Stimulated activated CD8-positive, alpha-beta memory T cell treated with anti-CD3 and anti-CD28 coated beads, Interleukin-12 subunit alpha, Interleukin-12 subunit beta, amount 100 ng/mL, for 1 hour (primary cell): ENCODE measurements around the gene ZNF593OS.

Experiments
- DNase-seq: peaks from one replicate; pipeline ENCODE4 v3.0.0-alpha.2; 2020; ENCODE audit warnings: low read depth

ZNF593OS gene

DNA sequence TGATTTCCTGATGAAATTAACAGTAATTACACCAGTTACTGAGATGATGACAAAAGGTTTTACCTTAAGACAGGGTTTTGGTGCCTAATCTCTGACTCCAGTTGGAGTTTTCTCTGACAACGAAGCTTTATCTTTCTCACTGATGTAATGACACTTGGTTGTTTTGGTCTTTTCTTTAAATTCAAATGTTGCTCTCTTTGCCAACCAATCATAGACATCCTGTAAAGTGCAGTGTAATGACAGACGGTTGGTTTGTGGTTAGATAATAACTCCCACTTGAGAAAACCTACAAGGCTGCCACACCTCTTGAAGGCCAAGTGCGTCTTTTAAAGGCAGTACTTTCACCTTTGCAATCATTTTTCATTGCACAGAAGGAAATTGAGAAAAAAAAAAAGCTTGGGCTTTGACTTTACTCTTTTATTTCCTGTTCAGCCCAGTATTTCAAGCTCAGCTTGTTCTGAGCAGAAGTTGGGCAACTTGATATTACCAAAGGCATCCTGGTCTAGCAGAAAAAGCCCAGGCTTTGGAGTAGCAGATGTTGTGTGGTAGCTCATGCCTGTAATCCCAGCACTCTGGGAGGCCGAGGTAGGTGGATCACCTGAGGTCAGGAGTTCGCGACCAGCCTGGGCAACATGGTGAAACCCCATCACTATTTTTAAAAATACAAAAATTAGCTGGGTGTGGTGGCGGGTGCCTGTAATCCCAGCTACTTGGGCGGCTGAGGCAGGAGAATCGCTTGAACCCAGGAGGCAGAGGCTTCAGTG is 45.1 kb downstream of the ZNF593OS start:
- peak; percentile 23 for DNase-seq

DNA sequence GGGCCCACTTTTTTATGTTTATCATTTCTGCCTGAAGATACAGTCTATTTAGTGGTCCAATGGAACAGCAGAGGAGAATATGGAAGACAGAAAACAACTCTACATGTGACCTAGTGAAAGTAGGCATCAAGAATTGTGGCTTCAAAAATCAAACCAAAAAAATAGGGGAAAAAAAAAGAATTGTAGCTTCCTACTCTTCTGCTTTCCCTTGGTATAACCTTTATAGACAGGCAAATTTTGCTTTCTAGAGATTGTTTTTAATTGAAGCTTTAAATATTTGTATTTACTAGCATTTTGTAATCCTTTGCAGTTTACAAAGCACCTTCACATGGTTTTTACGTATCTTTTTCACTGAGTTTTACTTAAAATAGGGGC is 45.7 kb downstream of the ZNF593OS start:
- DNase-seq = no peak

- no peak for DNase-seq
Measured at GRCh38 chr1:26125382-26125781, 46.2 kb downstream of the ZNF593OS start.

- no peak for DNase-seq
Measured at GRCh38 chr1:26124418-26125331, 47.0 kb downstream of the ZNF593OS start.

- DNase-seq = no peak
Measured at GRCh38 chr1:26122988-26123973, 48.4 kb downstream of the ZNF593OS start.

DNA sequence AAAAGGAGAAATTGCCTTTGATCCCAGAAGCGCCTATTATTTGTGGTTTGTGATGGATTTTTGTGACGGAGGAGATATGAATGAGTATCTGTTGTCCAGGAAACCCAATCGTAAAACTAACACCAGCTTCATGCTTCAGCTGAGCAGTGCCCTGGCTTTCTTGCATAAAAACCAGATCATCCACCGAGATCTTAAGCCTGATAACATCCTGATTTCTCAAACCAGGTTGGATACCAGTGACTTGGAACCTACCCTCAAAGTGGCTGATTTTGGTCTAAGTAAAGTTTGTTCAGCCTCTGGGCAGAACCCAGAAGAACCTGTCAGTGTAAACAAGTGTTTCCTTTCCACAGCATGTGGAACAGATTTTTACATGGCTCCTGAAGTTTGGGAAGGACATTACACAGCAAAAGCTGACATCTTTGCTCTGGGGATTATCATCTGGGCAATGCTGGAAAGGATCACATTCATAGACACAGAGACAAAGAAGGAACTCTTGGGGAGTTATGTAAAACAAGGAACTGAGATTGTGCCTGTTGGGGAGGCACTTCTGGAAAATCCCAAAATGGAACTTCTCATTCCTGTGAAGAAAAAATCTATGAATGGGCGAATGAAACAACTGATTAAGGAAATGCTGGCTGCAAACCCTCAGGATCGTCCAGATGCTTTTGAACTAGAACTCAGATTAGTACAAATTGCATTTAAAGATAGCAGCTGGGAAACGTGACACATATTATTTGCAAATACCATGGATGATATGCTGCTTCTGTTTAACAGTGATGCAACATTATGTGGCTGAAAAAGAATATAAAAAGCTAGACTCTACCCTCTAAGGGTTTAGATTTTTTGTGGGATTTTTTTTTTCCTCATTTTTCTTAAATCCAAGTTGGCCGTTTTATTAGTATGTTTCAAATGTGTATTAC is 49.5 kb downstream of the ZNF593OS start:
- no peak for DNase-seq

- no peak for DNase-seq
Measured at GRCh38 chr1:26119892-26120608, 51.6 kb downstream of the ZNF593OS start.
